ENCODE results near the gene EXOC3. TPM values are rescaled to one million over a fixed set of nuclear protein-coding genes. Genes with fewer than 3 reads are reported as not detected.

The EXOC3 gene
- total and polyA plus RNA-seq, 2 of the 4 experiments (the other 2 are of a cell fraction): 35.1 to 47.5 TPM

- intact Hi-C loops (cut with micrococcal nuclease): no loop called here
- Histone ChIP-seq H3K27me3 (ENCODE audit: control insufficient read depth, insufficient read depth, low read length) (peaks cover 47% of the 10 kb centered on the region), H2BK15ac (ENCODE audit: low read depth, low read length) (no peak overlapping the region), H2BK120ac (ENCODE audit: low read depth, low read length) (no peak overlapping the region), H3K4me2 (ENCODE audit: low read depth, low read length) (no peak overlapping the region), H4K5ac (ENCODE audit: low read depth, low read length) (no peak overlapping the region), H3K14ac (replicated peaks; ENCODE audit: low read depth, low read length) (no peak overlapping the region), H3K9ac (ENCODE audit: low read depth, low read length) (no peak overlapping the region), H3K56ac (ENCODE audit: extremely low read depth, insufficient read depth, low read length) (no peak overlapping the region), H3K4me1 (ENCODE audit: control insufficient read depth, insufficient read depth, low read length) (no peaks in the 10 kb centered on the region), H2BK20ac (ENCODE audit: low read depth, low read length) (no peak overlapping the region), H4K91ac (ENCODE audit: insufficient read depth, low read depth, low read length) (no peak overlapping the region), H4K8ac (ENCODE audit: low read depth in 2 of 2, low read length in 2 of 2) (no peak overlapping the region), H4K20me1 (ENCODE audit: insufficient read depth, low read length) (no peaks in the 10 kb centered on the region), H3K27ac (ENCODE audit: insufficient read depth, low read length) (no peak overlapping the region), H2AK9ac (replicated peaks; ENCODE audit: low read depth, low read length, poor library complexity) (peak overlapping the region; percentile 76), H3K18ac (ENCODE audit: low read depth, low read length) (no peak overlapping the region), H3K36me3 (ENCODE audit: control insufficient read depth, insufficient read depth, low read length) (no peaks in the 10 kb centered on the region), H3K9me1 (ENCODE audit: insufficient read depth, low read length) (no peaks in the 10 kb centered on the region), H3K79me1 (ENCODE audit: low read depth in 1 of 2, low read length in 2 of 2) (no peaks in the 10 kb centered on the region), H3K4me3 (ENCODE audit: insufficient read depth, low read depth, low read length) (no peak overlapping the region), H2BK5ac (ENCODE audit: low read depth, low read length, poor library complexity, severe bottlenecking) (no peak overlapping the region), H3K9me3 (ENCODE audit: control insufficient read depth, insufficient read depth, low read length) (no peaks in the 10 kb centered on the region; the same call in 1 of the 2 replicates), H3K4ac (ENCODE audit: low read depth, low read length) (no peak overlapping the region), H2AK5ac (ENCODE audit: low read depth, low read length) (no peak overlapping the region), H3K23ac (ENCODE audit: low read depth, low read length) (no peak overlapping the region), H2AFZ (replicated peaks; ENCODE audit: low read length, poor library complexity) (no peak overlapping the region)
- DNase-seq: no peak
- in situ Hi-C loops (cut with MboI; ENCODE audit: low sequenced_read_pairs): no loop called here
- 82% methylated on average over 29 of the region's 41 CpGs; no CpG with 5 or more reads in 1 of the 2 experiments for WGBS, 2 experiments (ENCODE audit: extremely low coverage in 2 of 2, insufficient read length in 1 of 2)
- ChIA-PET CTCF (no interaction called here), POLR2A (ENCODE audit: unreplicated experiment) (no interaction called here)
- no peak for ATAC-seq (ENCODE audit: low read depth)
- TF ChIP-seq CEBPB (IDR thresholded peaks at IDR 0.05; ENCODE audit: low read depth, low read length) (no peak), RAD21 (IDR thresholded peaks at IDR 0.05; ENCODE audit: low read length) (no peak), SMC3 (IDR thresholded peaks at IDR 0.05; ENCODE audit: low read depth, low read length) (no peak), CTCF (conservative IDR thresholded peaks at IDR 0.05; ENCODE audit: low read depth, low read length) (no peak), MAFK (IDR thresholded peaks at IDR 0.05; ENCODE audit: low read depth, low read length) (no peak), MAZ (IDR thresholded peaks at IDR 0.05; ENCODE audit: borderline replicate concordance, low read depth, low read length) (no peak), CHD1 (IDR thresholded peaks at IDR 0.05; ENCODE audit: low read depth, low read length) (no peak), RFX5 (IDR thresholded peaks at IDR 0.05; ENCODE audit: low read depth, low read length) (no peak), POLR2A (IDR thresholded peaks at IDR 0.05; ENCODE audit: low read depth, low read length) (no peak), BHLHE40 (IDR thresholded peaks at IDR 0.05; ENCODE audit: low read depth, low read length) (no peak), ELK1 (IDR thresholded peaks at IDR 0.05; ENCODE audit: borderline replicate concordance, low read depth, low read length) (no peak), MXI1 (IDR thresholded peaks at IDR 0.05; ENCODE audit: borderline replicate concordance, low read depth, low read length) (no peak), FOS (IDR thresholded peaks at IDR 0.05; ENCODE audit: low read depth, low read length) (no peak)
- TF ChIP-seq, protein P1, sequence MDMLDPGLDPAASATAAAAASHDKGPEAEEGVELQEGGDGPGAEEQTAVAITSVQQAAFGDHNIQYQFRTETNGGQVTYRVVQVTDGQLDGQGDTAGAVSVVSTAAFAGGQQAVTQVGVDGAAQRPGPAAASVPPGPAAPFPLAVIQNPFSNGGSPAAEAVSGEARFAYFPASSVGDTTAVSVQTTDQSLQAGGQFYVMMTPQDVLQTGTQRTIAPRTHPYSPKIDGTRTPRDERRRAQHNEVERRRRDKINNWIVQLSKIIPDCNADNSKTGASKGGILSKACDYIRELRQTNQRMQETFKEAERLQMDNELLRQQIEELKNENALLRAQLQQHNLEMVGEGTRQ (IDR thresholded peaks at IDR 0.05; ENCODE audit: low read depth, low read length): no peak
- no TSS peak for BruUV-seq (replicated peaks)
- dilution Hi-C loops (cut with HindIII; ENCODE audit: low sequenced_read_pairs, unreplicated experiment): no loop called here
Measured at GRCh38 chr5:501105-501830, 58.3 kb downstream of the EXOC3 start.
